HG02884 (cell line): Measurements from ENCODE around the gene CHN2.
"Not testable (repeated sequence)": the region's sequence is repeated elsewhere in the genome, so short reads cannot be mapped to it uniquely, and the experiment has no call there.

Experiments
- ATAC-seq: cut with Tn5 transposase; IDR thresholded peaks from one replicate; pipeline ENCODE4 v1.9.1; 2021; ENCODE audit warnings: mild to moderate bottlenecking, moderate library complexity; ENCODE audit not compliant: unreplicated experiment

CHN2 gene

DNA sequence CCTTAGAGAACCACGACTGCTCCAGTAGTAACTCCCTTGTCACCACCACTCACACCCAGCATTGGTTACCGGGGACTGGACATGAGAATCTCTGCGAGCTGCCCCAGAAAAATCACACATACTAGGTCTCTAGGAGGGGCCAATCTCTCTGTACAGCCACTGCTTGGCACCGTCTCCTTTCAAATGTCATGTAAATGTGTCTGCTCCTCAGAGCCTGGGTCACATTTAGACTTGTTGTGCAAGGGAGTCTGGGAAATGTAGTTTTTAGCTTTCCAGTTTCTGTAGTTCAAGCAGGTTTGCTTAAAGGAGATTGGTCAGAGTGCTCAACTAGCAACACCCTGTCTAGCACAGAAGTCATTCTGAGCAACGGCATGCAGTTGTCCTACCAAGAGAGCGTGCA lies 60.0 kb downstream of the CHN2 start:
- no peak for ATAC-seq

DNA sequence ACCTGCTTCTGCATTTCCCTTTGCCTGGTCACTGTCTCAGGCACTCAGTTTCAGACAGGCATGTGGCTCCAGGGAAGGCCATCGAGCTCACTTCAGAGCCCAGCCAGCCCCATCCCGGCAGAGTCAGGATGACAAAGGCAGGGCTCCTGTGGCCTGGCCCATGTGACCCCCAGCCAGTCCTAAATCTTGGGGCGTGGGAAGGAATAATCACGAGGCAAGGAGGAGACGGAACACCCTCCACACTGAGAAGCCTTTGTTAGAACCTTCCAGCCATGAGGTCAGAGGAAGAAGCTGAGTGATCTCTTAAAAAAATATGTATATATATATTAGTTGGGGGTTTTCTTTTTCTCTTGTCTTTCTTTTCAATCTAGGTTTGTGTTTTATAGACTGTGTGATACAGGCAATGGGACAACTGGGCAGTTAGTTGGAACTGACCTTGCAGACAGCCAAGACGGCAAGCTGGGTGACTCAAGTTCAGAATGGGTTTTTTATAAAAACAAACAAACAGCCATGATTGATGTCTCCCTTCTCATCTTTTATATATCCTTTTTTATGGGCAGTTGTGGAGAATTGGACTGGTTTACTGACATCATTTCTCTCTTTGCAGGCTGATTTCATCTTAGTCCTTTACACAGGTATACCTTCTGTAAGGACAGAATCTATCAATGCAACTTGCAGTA lies 60.8 kb downstream of the CHN2 start:
- no peak for ATAC-seq

DNA sequence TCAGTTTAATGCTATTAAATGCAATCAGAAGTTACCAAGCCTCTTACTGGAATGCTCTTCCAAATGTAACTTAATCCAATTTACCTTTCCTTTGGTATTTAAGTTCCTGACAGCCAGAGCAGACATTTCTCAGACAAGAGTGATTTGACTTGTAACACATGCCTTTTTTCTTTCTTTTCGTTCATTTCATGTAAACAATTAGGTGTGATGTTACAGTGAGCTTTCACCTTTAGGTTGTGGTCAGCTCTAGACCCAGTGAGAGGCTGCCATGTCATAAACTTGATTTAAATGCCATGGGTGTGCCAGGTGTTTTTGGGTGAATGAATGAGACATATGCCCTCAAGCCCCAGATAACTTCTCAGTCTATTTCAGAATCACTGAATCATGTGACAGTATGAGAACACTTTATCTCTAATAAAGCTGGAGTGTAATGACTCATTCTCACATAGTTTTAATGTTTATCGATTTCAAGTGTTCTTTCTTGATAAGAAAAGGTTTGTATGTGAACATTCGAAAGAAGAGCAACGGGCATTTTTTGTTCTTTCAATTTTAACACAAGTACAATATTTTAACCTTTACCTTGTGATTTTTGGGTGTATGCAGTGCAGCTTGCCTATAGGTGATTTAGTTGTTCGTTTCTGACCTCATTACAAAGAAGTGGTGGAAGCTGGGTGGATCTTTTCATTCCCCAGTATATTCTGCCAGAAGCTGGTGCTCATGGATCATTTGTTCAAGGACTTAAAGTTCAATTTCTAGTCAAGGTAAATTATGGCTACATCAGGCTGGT lies 61.5 kb downstream of the CHN2 start:
- no peak for ATAC-seq

DNA sequence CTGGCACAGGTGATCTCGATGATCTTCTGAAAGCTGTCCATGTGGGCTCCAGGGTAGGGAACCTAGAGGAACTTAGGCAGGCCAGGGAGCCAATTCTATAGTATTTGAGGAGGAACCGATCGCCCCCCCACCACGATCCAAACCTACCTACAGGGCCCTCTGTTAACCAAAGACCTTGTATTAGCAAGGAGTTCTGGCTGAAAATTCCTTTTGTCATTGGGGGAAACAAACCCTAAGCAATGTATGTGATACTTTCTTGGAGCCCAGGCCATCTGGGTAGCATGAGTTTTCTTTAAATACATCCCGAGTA lies 62.1 kb downstream of the CHN2 start:
- no peak for ATAC-seq

DNA sequence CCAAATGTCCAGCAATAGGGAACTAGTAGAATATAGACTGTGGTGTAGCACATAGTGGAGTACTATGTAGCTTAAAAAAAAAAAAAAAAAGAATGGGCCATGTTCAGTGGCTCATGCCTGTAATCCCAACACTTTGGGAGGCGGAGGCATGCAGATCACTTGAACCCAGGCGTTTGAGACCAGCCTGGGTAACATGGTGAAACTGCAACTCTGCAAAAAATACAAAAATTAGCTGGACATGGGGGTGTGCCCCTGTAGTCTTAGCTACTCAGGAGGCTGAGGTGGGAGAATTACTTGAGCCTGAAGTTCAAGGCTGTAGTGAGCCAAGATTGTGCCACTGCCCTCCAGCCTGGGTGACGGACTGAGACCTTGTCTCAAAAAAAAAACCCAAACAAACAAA lies 64.4 kb downstream of the CHN2 start:
- ATAC-seq: no peak

DNA sequence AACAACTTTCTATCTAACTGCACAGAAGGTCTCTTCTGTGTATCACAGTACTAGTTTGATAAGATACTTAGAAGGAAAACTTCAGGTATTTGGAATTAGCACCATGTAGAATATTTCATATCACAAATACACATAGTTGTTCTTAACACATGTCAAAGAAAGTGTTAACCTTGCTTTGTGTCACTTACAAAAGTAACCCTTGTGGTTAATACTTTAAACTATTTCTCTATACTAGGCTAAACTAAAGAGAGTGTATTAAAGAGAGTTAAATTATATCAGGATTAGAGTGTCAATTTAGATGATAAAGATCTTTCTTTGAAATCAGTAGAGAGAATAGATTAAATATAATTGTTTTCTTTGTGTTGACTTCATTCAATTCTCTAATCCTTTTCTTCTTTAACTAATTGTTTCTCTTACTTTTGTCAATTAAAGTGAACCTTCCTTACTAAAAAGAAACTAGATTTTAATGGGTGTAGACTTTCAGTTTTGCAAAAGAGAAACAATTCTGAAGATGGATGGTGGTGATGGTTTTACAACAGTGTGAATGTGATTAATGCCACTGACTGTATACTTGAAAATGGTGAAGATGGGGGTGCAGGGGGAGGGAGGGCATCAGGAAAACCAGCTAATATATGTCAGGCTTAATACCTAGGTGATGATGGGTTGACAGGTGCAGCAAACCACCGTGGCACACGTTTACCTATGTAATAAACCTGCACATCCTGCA lies 67.8 kb downstream of the CHN2 start:
- ATAC-seq: no peak

DNA sequence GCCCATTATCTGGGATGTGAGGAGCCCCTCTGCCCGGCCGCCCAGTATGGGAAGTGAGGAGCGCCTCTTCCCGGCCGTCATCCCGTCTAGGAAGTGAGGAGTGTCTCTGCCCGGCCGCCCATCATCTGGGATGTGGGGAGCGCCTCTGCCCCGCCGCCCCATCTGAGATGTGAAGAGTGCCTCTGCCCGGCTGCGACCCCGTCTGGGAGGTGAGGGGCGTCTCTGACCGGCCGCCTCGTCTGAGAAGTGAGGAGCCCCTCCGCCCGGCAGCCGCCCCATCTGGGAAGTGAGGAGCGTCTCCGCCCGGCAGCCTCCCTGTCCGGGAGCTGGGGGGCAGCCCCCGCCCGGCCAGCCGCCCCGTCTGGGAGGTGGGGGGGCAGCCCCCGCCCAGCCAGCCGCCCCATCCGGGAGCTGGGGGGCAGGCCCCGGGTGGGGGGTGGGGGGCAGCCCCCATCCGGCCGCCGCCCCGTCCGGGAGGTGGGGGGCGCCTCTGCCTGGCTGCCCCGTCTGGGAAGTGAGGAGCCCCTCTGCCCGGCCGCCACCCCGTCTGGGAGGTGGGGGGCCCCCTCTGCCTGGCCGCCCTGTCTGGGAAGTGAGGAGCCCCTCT lies 69.1 kb downstream of the CHN2 start:
- not testable (repeated sequence) for ATAC-seq

DNA sequence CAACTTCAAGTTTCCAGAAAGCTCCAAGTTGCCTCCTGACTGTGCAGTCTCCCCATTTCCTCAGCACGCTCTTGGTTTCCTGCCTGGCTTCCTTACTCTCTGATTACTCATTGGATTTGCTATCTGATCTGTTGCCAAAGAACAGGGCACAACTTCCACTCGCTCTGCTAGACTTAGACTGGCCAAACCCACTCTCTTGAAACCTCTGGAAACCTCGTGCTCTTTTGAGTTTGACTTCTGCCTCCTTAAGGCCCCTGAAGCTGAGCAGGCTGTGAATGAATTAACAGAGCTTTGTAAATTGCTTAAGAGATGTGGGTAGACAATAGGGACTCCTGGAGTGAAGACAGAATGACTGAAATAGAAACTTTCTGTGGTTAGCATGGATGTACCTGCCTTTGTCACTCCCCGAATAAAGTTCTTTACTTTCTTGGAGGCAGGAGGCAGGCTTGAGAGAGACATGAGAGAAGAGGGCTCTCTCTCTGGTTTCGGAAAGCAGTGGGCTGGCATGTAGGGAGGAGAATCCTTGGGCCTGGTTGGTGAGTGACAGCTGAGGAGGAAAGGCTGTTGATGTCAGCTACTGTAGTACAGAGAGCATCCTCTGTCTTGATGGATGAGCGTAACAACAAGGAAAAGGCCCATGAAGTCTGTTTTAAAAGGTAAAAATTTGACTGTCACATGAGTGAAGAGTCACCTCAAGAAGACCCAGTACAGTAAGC lies 70.8 kb downstream of the CHN2 start:
- ATAC-seq: no peak

DNA sequence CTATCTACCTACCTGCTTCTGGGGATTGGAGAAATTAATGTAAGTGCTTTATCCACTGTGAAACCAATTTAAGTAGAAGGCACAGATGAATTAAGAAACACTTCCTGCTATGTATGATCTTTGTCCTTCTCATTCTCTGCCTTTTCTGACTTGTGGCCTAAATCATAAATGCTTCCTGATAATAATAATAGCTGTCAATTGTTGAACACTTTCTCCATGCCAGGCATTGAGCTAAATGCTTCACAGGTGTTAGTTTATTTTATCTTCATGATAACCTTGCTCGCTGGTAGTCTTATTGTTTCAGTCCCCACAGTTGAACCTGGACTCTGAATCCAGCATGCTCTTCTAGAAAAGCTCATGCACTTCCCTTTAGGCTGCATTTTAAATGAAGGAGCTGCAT lies 75.4 kb downstream of the CHN2 start:
- no peak for ATAC-seq

DNA sequence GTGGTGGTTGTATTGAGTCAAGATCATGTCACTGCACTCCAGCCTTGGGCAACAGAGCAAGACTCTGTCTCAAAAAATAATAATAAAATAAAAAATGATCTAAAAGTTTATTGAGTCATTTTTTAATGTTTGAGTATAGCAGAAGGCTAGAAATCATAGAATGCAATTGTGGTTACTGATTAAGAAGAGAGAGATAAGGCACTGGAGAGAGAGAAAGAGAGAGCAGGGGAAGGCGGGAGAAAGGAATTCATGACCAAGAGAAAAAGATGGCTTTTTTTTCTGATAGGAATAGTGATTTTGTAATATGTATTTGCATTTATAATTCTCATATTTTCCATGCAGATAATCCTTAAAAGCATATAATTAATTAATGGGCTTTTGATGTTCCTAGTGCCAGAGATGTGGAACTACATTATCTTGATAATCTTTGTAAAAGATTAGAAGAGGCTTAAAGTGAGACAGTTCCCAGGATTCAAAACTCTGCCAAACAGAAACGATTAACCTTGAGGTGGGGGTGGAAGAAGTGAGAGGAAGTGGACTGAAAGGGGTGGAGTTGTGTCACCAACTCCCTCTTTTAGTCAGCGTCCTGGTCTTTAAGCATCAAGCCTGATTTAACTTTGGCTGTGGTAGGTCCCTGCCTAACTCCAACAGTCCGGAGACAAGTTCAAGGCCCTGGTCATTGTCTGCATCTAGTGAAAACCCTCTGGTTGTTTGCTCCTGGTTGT lies 76.2 kb downstream of the CHN2 start:
- no peak for ATAC-seq

DNA sequence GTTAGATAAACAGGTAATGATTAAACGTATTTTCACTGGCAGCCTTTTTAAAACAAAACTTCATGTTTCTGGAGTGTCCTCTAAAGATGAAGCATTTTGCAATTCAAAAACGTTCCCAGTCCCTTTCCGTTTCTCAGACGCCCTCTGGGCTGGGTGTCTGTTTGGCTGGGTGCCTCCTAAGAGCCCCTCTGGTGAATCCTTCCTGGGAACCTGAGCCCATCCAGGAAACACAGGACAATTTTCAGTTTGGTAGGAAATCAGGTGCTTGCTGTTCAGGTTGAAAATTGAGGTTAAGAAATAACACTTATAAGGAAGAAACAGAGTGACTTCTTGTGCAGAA lies 76.7 kb downstream of the CHN2 start:
- ATAC-seq: no peak

DNA sequence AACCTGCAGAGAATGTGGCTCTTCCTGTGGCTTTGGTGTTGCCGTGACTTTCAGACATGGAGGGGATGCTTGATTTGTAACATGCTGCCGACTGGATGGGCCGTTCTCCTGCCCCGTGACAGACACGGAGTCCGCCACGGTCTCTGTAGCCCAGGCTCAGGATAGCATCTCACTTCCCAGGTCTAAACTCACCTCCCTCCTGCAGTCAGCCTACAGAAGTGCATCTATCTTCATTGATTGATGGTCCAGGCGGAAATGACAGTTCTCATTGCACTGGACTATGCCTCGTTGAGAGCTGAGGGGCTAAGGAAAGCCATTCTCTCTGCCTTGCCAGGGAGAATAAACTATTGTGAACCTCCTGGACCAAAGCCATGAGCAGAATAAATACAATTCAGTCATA lies 77.5 kb downstream of the CHN2 start:
- ATAC-seq: no peak

DNA sequence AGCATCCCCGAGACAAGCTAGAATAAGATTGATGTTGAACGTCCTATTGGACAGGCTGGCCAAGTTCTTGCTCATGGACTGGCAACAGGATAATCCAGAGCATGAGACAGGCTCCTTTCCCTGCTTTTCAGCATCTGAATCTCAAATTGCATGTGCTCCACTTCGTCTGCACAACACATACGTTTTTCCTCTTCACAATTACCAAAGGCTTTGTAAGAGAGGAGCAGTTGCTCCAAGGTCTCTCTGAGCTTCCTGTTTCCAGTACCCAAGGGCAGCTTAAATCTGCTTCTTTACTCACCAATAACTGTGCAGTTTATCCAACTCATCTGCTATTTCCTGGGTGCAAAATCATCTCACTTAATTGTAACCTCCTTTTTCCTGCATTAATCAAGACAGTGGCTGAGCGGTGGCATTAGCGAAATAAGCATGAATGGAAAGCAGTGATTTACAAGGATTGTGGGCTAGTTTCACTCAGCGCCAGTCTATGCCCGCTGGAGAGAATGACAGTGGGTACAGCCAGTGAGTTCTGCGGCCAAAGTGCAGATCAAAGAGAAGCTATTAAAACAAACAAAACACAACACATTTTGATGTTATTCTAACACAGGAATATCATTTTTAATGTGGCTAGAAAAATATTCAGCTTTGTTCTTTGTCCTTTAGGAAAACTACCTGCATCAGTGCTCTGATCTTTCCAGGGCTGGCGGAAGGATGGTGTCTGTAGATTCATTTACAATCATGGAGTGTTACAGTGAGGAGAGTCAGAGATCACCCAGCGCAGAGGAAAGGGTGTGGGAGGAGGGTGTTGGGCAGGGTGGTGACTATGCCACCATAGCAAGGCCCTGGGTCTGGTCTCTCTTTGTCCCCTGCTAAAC lies 79.8 kb downstream of the CHN2 start:
- no peak for ATAC-seq

DNA sequence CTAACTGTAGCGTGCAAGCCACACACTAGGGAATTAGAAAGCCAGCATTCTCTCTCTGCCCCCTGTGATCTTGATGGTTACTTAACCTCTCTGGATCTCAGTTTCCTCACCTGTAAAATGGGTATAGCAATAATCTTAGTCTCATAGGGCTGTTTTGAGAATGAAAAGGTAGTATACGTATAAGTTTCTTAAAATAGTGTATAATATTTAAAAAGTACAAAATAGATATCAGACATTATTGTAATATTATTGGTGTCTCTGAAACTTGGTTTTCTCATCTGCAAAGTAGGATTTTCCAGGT lies 80.4 kb downstream of the CHN2 start:
- ATAC-seq: no peak

DNA sequence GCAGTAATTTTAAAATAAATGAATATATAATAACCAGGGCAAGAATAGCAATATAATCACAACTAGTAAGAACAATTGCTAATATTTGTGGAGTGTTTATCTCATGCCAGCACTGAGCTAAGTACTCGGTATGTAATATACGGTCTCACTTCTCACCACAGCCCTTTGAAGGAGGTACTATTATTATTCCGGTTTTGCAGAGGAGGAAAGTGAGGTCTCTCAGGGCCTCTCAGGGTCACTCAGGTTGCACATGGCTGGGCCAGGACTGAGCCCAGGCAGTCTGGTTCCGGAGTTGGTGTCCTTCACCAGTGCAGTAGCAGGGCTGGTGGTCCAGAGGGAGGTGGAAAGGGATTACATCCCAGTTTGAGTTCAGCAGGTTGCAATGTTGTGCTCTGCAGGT lies 80.9 kb downstream of the CHN2 start:
- no peak for ATAC-seq

DNA sequence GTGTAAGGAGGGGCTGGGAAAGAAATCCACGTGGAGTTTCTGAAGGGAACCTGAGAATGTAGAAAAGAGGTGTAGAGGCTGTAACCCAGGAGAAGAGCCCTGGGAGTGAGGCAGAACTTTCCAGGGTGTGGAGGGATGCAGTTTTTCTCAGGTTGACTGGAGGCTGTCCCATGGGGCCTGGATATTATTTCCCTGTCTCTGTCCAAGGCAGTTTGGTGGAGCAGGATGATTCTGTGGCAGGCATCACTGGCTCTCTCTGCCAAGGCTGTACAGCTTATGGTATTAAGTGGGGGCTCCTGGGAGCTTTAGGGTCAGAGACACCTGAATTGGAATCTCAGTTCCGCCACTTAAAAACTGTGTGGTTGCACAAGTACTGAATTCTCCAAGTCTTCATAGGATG lies 81.6 kb downstream of the CHN2 start:
- no peak for ATAC-seq

DNA sequence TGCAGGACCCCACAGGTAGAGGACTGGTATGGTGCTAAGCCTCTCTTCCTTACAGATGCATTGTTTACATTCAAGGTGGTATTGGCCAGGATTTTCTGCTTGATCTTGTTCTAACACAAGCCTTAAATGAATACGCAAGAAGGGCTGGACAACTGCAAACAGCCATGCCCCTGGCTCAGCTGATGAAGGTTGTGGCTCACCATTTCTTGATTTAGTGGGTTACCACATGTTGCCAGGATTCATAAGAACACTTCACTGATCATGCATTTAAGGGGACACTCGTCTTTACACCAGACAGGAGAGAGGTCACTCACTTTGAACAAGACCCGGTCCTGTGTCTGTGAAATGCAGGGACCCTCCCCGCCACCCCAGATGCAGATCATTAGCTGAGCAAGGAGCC lies 82.2 kb downstream of the CHN2 start:
- no peak for ATAC-seq

DNA sequence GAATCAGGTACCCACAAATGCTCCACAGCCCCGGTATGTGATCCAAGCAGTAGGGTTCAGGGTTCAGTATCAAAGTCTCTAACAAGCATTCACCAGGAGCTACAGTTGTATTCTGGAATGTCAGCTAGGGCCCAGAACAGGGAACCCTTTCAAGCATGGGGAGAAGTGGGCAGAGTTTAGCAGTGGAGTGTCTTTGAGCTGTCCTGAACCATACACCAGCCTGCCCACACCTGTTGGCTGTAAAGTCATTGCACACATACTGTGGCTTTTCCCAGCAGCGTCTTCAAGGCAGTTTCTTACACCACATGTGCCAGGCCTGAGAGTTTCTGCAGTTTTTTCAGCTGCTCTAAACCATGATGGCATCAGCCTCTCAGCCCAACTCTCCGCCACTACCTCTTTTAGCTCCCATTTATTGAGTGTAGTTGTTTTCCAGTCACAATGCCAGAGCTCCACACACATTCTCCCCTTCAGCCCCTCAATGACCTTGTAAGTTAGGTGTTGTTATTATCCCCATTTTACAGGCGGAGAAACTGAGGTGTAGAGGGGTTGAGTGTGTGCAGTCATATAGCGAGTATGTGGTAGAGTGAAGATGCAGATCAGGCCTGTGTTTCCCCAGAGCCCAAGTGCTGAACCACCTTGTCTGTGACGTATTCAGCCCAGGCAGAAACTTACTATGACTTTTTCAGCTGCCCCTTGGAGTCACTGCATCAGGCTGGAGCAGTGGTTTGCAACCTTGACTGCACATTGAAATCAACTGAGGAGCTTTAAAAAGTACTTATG lies 83.1 kb downstream of the CHN2 start:
- ATAC-seq: no peak
